Measurements from ENCODE around the gene SAPCD2. TPM values are rescaled to one million over a fixed set of nuclear protein-coding genes. Genes with fewer than 3 reads are reported as not detected.

The SAPCD2 gene
- total and polyA plus RNA-seq, 2 of the 8 experiments (the other 6 are each of a cell fraction or from before 2014, with no cell fraction given) = 12.7 to 32.1 TPM

GRCh38 chr9:137070201-137070905 lies at the start of gene SAPCD2 (continued):
- no peak for TF ChIP-seq CHD7 (IDR thresholded peaks at IDR 0.05; ENCODE audit: insufficient replicate concordance, low read length)
- TF ChIP-seq JUND (IDR thresholded peaks at IDR 0.05; ENCODE audit: low read length) = no peak
- peak in 1 of 2 experiments; percentile 22; a peak in 1 of 4 replicates for TF ChIP-seq HDAC2 (IDR thresholded peaks at IDR 0.05; ENCODE audit: borderline replicate concordance in 1 of 2, low read depth in 2 of 2, low read length in 2 of 2)
- no peak for TF ChIP-seq GTF2F1 (IDR thresholded peaks at IDR 0.05; ENCODE audit: borderline replicate concordance, low read depth, low read length)
- peak; percentile 85 for TF ChIP-seq KDM4A (IDR thresholded peaks at IDR 0.05; ENCODE audit: low read depth, low read length, severe bottlenecking)
- no peak for TF ChIP-seq SP4 (IDR thresholded peaks at IDR 0.05; ENCODE audit: low read length)
- TF ChIP-seq POLR2AphosphoS5 (IDR thresholded peaks at IDR 0.05; ENCODE audit: low read depth, low read length) = no peak
- TF ChIP-seq SP2 (IDR thresholded peaks at IDR 0.05; ENCODE audit: low read length) = no peak
- no peak for TF ChIP-seq RXRA (IDR thresholded peaks at IDR 0.05; ENCODE audit: insufficient read depth, low read depth, low read length)
- no peak for TF ChIP-seq SRF (IDR thresholded peaks at IDR 0.05; ENCODE audit: low read depth, low read length)
- TF ChIP-seq RBBP5 (IDR thresholded peaks at IDR 0.05; ENCODE audit: borderline replicate concordance, low read depth, low read length) = peak; percentile 21; the same call in 1 of the 2 replicates
